Measurements from ENCODE around the gene SAAL1. TPM values are rescaled to one million over a fixed set of nuclear protein-coding genes. Genes with fewer than 3 reads are reported as not detected.
A peak's percentile ranks its signal among the peaks of the same experiment; 100 is the strongest.
"Not testable (repeated sequence)": the region's sequence is repeated elsewhere in the genome, so short reads cannot be mapped to it uniquely, and the experiment has no call there.

The SAAL1 gene
- total RNA-seq, 1 experiment from 2014 or later, result 19.5 TPM

- H3K9me3 ChIP-seq (ENCODE audit: control insufficient read depth, insufficient read depth, low read depth, low read length); CTCF ChIA-PET; intact Hi-C loops (cut with micrococcal nuclease; ENCODE audit: unreplicated experiment); H3K4me1 ChIP-seq (ENCODE audit: control insufficient read depth, insufficient read depth, low read length); BruUV-seq (replicated peaks); DNase-seq (ENCODE audit: low read depth, low spot score); ATAC-seq; H3K4me3 ChIP-seq (ENCODE audit: low read depth in 2 of 2, low read length in 2 of 2); H3K27me3 ChIP-seq (ENCODE audit: control insufficient read depth, insufficient read depth, low read length); POLR2A ChIA-PET; H3K27ac ChIP-seq (ENCODE audit: low read length); H3K36me3 ChIP-seq (ENCODE audit: control insufficient read depth, insufficient read depth, low read length); in situ Hi-C loops (cut with HindIII; ENCODE audit: low pct_unique_long_range_greater_than_20kb, low sequenced_read_pairs): not testable (repeated sequence)
Observed at GRCh38 chr11:18121331-18121828, 15.5 kb upstream of the SAAL1 start.

- Histone ChIP-seq H3K4me1 (ENCODE audit: control insufficient read depth, insufficient read depth, low read length) (0 out of 2 replicates have a peak, but pooled peaks cover 5% of the 10 kb centered on the region), H3K27me3 (ENCODE audit: control insufficient read depth, insufficient read depth, low read length) (peaks cover 11% of the 10 kb centered on the region), H3K9me3 (ENCODE audit: control insufficient read depth, insufficient read depth, low read depth, low read length) (no peaks in the 10 kb centered on the region), H3K27ac (ENCODE audit: low read length) (no peak overlapping the region), H3K4me3 (ENCODE audit: low read depth in 2 of 2, low read length in 2 of 2) (no peak overlapping the region), H3K36me3 (ENCODE audit: control insufficient read depth, insufficient read depth, low read length) (no peaks in the 10 kb centered on the region)
- in situ Hi-C loops (cut with HindIII; ENCODE audit: low pct_unique_long_range_greater_than_20kb, low sequenced_read_pairs) (no loop called here), intact Hi-C loops (cut with micrococcal nuclease; ENCODE audit: unreplicated experiment) (loop anchor here (5.0 kb wide), 1 partner anchor 87 kb away; no protein-coding TSS in a partner anchor)
- peak; percentile 92 for TF ChIP-seq CTCF (IDR thresholded peaks at IDR 0.05)
- TF ChIP-seq REST (IDR thresholded peaks at IDR 0.05; ENCODE audit: insufficient read depth in 1 of 2, low read depth in 2 of 2, low read length in 1 of 2), result no peak
- DNase-seq (ENCODE audit: low read depth, low spot score) (peak; percentile 61), ATAC-seq (peak; percentile 97)
- no TSS peak for BruUV-seq (replicated peaks)
- CTCF ChIA-PET, result interaction anchor here (0.6 to 1.8 kb wide), 11 partner anchors 9 to 649 kb away, joined by 3 to 22 read pairs (median 5); no protein-coding TSS in a partner anchor
- POLR2A ChIA-PET, result interaction anchor here (0.7 kb wide), 1 partner anchor 1297 kb away, joined by 7 read pairs; no protein-coding TSS in a partner anchor
Observed at GRCh38 chr11:18115360-18116127, 9.7 kb upstream of the SAAL1 start.

DNA sequence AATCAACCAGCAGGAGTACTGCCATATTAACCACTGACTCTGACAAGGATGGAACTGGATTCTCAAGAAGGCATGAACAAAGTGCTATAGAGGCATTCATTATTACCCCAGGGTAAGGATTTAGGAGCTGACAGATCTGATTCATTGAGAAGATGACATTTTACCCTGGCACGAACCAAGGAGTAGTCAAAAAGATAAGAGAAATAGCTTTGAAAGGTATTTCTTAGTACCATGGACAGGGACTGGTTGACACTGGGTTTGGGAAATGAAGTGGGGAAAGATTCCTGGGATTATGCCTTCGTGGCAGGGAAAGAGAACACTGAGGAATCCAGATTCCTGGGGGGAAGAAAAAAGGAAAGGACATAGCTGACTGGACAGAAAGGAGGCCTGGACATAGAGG lies 5.1 kb upstream of the SAAL1 start:
- Histone ChIP-seq H3K9me3 (ENCODE audit: control insufficient read depth, insufficient read depth, low read depth, low read length) (no peaks in the 10 kb centered on the region), H3K27ac (ENCODE audit: low read length) (no peak overlapping the region), H3K4me3 (ENCODE audit: low read depth in 2 of 2, low read length in 2 of 2) (no peak overlapping the region), H3K4me1 (ENCODE audit: control insufficient read depth, insufficient read depth, low read length) (peaks cover 11% of the 10 kb centered on the region; the same call in 1 of the 2 replicates), H3K36me3 (ENCODE audit: control insufficient read depth, insufficient read depth, low read length) (no peaks in the 10 kb centered on the region), H3K27me3 (ENCODE audit: control insufficient read depth, insufficient read depth, low read length) (peaks cover 11% of the 10 kb centered on the region)
- no peak for TF ChIP-seq CTCF (IDR thresholded peaks at IDR 0.05)
- TF ChIP-seq POLR2AphosphoS5 (IDR thresholded peaks at IDR 0.05; ENCODE audit: low read depth, low read length), result no peak
- TF ChIP-seq REST (IDR thresholded peaks at IDR 0.05; ENCODE audit: insufficient read depth in 1 of 2, low read depth in 2 of 2, low read length in 1 of 2), result peak; percentile 60 to 82; a peak in 3 of 4 replicates
- no peak for TF ChIP-seq TCF7L2 (IDR thresholded peaks at IDR 0.05; ENCODE audit: low read depth, low read length)
- CTCF ChIA-PET, result no interaction called here
- intact Hi-C loops (cut with micrococcal nuclease; ENCODE audit: unreplicated experiment), result no loop called here
- POLR2A ChIA-PET, result no interaction called here
- ATAC-seq (no peak), DNase-seq (ENCODE audit: low read depth, low spot score) (no peak)
- in situ Hi-C loops (cut with HindIII; ENCODE audit: low pct_unique_long_range_greater_than_20kb, low sequenced_read_pairs), result no loop called here
- no TSS peak for BruUV-seq (replicated peaks)

Data from Panc1 (cell line).